ENCODE results near the gene DNPH1. TPM values are rescaled to one million over a fixed set of nuclear protein-coding genes. Genes with fewer than 3 reads are reported as not detected.

Gene DNPH1
- total RNA-seq, 6 experiments from 2014 or later, result 38.3 to 56.3 (median 49.1) TPM

DNA sequence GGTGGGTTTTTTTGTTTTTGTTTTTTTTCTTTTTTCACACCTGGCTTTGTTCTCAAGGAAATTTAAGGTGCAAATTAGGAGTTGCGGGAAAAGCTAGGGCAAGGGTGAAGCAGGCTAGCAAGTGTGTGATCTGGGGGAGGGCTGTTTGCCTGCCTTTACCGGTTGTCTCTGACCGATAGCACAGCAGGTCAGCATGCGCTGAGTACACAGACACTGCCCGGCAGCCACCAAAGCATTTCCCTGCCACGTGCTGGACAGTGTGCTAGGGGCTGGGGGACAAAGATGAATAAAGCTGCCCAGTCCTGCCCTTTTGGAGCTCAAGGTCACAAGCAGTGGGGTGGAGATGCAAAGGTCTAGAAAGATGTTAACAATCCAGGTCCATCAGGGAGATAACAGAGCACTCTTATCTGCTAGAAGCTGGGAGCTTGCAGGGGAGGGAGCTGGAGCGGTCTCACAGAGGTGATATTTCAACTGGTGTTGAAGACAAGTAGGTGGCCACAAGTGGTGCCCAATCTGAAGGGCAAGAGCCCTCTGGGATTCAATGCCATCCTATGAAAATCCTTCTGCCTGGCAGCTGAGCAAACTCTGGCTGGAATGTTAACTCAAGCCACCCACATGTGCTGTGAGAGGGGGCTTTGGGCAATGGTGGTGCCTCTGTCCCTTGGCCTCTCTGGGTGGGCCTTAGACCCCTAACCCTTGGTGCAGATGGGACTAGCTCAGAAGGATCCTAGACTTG, 38.5 kb upstream of the DNPH1 start:
- Mint-ChIP-seq H3K27ac (no peak overlapping the region), H3K9me3 (no peaks in the 10 kb centered on the region), H3K4me3 (no peak overlapping the region), H3K4me1 (ENCODE audit: low read depth) (peaks cover 13% of the 10 kb centered on the region), H3K27me3 (ENCODE audit: insufficient read depth) (peaks cover 38% of the 10 kb centered on the region), H3K36me3 (ENCODE audit: low read depth) (no peaks in the 10 kb centered on the region)
- no peak for DNase-seq
- TF ChIP-seq, protein P1, sequence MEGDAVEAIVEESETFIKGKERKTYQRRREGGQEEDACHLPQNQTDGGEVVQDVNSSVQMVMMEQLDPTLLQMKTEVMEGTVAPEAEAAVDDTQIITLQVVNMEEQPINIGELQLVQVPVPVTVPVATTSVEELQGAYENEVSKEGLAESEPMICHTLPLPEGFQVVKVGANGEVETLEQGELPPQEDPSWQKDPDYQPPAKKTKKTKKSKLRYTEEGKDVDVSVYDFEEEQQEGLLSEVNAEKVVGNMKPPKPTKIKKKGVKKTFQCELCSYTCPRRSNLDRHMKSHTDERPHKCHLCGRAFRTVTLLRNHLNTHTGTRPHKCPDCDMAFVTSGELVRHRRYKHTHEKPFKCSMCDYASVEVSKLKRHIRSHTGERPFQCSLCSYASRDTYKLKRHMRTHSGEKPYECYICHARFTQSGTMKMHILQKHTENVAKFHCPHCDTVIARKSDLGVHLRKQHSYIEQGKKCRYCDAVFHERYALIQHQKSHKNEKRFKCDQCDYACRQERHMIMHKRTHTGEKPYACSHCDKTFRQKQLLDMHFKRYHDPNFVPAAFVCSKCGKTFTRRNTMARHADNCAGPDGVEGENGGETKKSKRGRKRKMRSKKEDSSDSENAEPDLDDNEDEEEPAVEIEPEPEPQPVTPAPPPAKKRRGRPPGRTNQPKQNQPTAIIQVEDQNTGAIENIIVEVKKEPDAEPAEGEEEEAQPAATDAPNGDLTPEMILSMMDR (IDR thresholded peaks at IDR 0.05), result no peak

- DNase-seq, result no peak
- no peaks in the 10 kb centered on the region for H3K9me3 Mint-ChIP-seq
- H3K4me3 Mint-ChIP-seq, result no peak overlapping the region
- H3K27me3 Mint-ChIP-seq (ENCODE audit: insufficient read depth), result peaks cover 37% of the 10 kb centered on the region
- TF ChIP-seq, protein P1 (IDR thresholded peaks at IDR 0.05), result no peak
- no peaks in the 10 kb centered on the region for H3K36me3 Mint-ChIP-seq (ENCODE audit: low read depth)
- no peak overlapping the region for H3K27ac Mint-ChIP-seq
- H3K4me1 Mint-ChIP-seq (ENCODE audit: low read depth), result peaks cover 13% of the 10 kb centered on the region
These were observed 36.3 kb upstream of the DNPH1 start for GRCh38 chr6:43265564-43265963.

DNA sequence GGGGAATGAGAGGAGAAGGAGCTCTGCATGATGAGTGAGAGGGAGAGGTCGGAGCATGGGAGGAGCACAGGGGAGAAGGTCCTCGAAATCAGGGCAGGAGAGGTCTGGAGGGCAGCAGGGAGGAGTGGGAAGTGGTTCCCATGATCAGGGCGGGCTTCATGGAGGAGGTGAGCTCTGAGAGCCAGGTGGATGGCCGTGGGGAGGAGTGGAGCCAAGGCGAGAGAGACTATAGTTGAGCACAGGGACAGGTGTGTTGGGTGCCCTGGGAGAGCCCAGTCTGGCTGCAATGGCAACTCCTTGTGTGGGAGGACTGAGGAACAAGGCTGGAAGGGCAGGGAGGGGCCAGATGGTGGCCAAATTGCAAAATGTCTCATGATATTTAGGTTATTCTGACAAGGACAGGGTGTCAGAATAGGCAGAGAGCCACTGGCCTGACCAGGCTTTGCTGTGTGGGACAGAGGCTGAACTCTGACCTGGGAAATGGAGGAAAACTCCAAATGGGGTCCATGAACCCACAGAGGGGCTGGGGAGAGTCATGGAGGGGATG, 35.4 kb upstream of the DNPH1 start:
- 0 out of 2 replicates have a peak, but pooled peaks cover 7% of the 10 kb centered on the region for H3K4me1 Mint-ChIP-seq (ENCODE audit: low read depth)
- H3K27me3 Mint-ChIP-seq (ENCODE audit: insufficient read depth), result peaks cover 31% of the 10 kb centered on the region
- no peak overlapping the region for H3K4me3 Mint-ChIP-seq
- no peaks in the 10 kb centered on the region for H3K9me3 Mint-ChIP-seq
- H3K36me3 Mint-ChIP-seq (ENCODE audit: low read depth), result no peaks in the 10 kb centered on the region
- TF ChIP-seq, protein P1 (IDR thresholded peaks at IDR 0.05), result no peak
- no peak overlapping the region for H3K27ac Mint-ChIP-seq
- no peak for DNase-seq

DNA sequence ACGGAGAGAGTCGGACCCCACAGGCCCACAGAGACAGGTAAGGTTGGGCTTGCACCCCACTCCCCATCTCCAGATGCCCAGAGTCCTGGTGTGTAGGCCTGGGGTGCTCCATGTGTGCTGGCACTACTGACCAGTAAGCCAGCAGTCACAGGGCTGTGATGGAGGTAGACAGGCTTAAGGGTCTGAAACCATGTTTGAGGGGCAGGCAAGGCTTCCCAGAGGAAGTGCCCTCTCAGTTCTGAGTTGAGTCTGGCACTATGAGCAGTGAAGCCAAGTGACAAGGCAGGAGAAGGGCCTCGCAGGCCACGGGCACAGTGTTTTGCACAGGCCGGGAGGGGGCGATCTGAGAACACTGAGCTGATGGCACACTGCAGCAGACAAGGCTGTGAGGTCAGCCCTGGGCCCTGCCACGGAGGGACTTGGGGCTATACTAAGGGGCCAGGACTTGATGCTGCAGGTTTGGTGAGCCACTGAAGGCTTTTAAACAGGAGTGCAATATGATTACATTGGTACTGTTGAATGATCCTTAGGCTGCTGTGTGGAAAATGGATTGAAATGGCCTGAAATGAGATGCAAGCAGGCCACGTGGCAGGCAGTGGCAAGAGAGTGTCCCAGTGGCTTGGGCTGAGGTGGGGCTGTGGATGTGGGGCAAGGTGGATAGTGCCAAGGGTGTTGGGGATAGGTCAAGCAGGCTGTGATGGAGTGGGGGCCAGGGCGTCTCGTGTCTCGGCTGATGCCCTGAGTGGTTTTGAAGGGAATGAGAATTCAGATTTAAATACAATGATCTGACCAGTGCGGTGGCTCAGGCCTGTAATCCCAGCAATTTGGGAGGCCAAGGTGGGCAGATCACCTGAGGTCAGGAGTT, 34.3 kb upstream of the DNPH1 start:
- peak; percentile 63 for DNase-seq
- no peak overlapping the region for H3K27ac Mint-ChIP-seq
- 0 out of 2 replicates have a peak, but pooled peaks cover under 1% of the 10 kb centered on the region for H3K4me1 Mint-ChIP-seq (ENCODE audit: low read depth)
- no peak overlapping the region for H3K4me3 Mint-ChIP-seq
- H3K9me3 Mint-ChIP-seq, result no peaks in the 10 kb centered on the region
- peaks cover 25% of the 10 kb centered on the region for H3K27me3 Mint-ChIP-seq (ENCODE audit: insufficient read depth)
- no peaks in the 10 kb centered on the region for H3K36me3 Mint-ChIP-seq (ENCODE audit: low read depth)
- TF ChIP-seq, protein P1 (IDR thresholded peaks at IDR 0.05), result peak; percentile 88

GRCh38 chr6:43262780-43263313, 33.6 kb upstream of the DNPH1 start:
- Mint-ChIP-seq H3K27me3 (ENCODE audit: insufficient read depth) (peaks cover 20% of the 10 kb centered on the region), H3K4me3 (no peak overlapping the region), H3K36me3 (ENCODE audit: low read depth) (no peaks in the 10 kb centered on the region), H3K4me1 (ENCODE audit: low read depth) (no peaks in the 10 kb centered on the region), H3K9me3 (no peaks in the 10 kb centered on the region), H3K27ac (no peak overlapping the region)
- DNase-seq, result no peak
- TF ChIP-seq, protein P1 (IDR thresholded peaks at IDR 0.05), result no peak
